CD4-positive, alpha-beta T cell treated with Interleukin-12 subunit alpha and Interleukin-12 subunit beta, for 1 hour (primary cell): ENCODE measurements around the gene BSND.

ENCODE experiments used
- DNase-seq: peaks from one replicate; pipeline ENCODE4 v3.0.0-alpha.2; 2020

The BSND gene

GRCh38 chr1:54976747-54977146 is 22.0 kb upstream of the BSND start:
- no peak for DNase-seq

- DNase-seq: no peak
Measured at GRCh38 chr1:54977533-54978297, 21.0 kb upstream of the BSND start.

GRCh38 chr1:54978528-54979326 is 20.0 kb upstream of the BSND start:
- DNase-seq: no peak

GRCh38 chr1:54979327-54979891 is 19.3 kb upstream of the BSND start:
- DNase-seq: no peak

GRCh38 chr1:54980046-54980527 is 18.6 kb upstream of the BSND start:
- no peak for DNase-seq

GRCh38 chr1:54980528-54981241 is 18.0 kb upstream of the BSND start, which contains the start of gene TMEM61:
Gene TMEM61 (plus strand): TSS chr1:54980628. CDS start chr1:54981066, 438 bp downstream.
- no peak for DNase-seq

GRCh38 chr1:54981466-54981865 is 17.3 kb upstream of the BSND start:
- no peak for DNase-seq

GRCh38 chr1:54982739-54983138 is 16.0 kb upstream of the BSND start:
- DNase-seq: no peak

- DNase-seq: no peak
Measured at GRCh38 chr1:54984131-54984842, 14.4 kb upstream of the BSND start.

- DNase-seq: no peak
Measured at GRCh38 chr1:54985556-54985955, 13.2 kb upstream of the BSND start.

GRCh38 chr1:54986025-54986424 is 12.7 kb upstream of the BSND start:
- no peak for DNase-seq

GRCh38 chr1:54986533-54986932 is 12.2 kb upstream of the BSND start:
- no peak for DNase-seq

- no peak for DNase-seq
Measured at GRCh38 chr1:54987427-54987826, 11.3 kb upstream of the BSND start.

GRCh38 chr1:54987919-54988705 is 10.6 kb upstream of the BSND start:
- no peak for DNase-seq

GRCh38 chr1:54988975-54989374 is 9.8 kb upstream of the BSND start:
- DNase-seq: no peak

- DNase-seq: no peak
Measured at GRCh38 chr1:54989473-54989872, 9.3 kb upstream of the BSND start.

GRCh38 chr1:54989968-54990810 is 8.5 kb upstream of the BSND start:
- no peak for DNase-seq

GRCh38 chr1:54990916-54991315 is 7.8 kb upstream of the BSND start:
- DNase-seq: no peak

GRCh38 chr1:54991939-54992338 is 6.8 kb upstream of the BSND start:
- no peak for DNase-seq

- DNase-seq: no peak
Measured at GRCh38 chr1:54993140-54993539, 5.6 kb upstream of the BSND start.
